ENCODE data around the gene ZFYVE28. TPM values are rescaled to one million over a fixed set of nuclear protein-coding genes. Genes with fewer than 3 reads are reported as not detected.

The ZFYVE28 gene
- polyA plus RNA-seq, 1 of the 3 experiments (the other 2 are of a cell fraction), result 3.2 TPM

DNA sequence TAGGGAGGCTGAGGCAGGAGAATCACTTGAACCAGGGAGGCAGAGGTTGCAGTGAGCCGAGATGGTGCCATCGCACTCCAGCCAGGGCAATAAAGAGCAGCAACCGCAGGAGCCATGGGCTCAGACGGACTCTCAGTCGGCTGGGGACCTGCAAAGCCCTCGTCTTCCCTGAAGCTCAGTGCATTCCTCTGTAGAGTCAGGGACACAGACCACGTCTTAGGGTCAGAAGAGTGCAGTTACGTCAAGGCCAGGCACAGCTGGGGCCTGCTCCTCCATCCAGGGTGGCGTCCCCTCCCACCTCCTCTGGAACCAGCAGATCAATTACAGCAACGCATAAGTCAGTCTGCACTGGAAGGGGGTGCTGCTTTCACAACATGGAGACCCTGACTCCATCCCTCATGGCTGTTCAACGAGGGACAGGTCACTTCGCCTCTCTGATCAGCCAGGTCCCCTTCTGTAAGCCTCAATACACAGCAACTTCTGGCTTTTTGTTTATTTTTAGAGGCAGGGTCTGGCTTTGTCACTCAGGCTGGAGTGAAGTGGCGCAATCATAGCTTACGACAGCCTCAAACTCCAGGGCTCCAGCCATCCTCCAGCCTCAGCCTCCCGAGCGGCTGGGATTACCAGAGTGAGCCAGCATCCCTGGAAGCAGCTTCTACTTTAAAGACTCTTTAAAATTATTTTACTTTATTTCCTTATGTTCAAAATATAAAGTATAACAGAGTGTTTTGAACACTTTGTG lies 76.4 kb downstream of the ZFYVE28 start:
- Histone ChIP-seq H3K9me2 (no peaks in the 10 kb centered on the region), H3K4me1 (ENCODE audit: control insufficient read depth in 1 of 2, insufficient read depth in 2 of 2, low read depth in 1 of 2, low read length in 1 of 2) (no peaks in the 10 kb centered on the region), H4K20me1 (ENCODE audit: insufficient read depth) (no peaks in the 10 kb centered on the region), H3K36me3 (replicated peaks in 1 of 2; ENCODE audit: control insufficient read depth in 1 of 2, insufficient read depth in 2 of 2, low read length in 1 of 2) (no peaks in the 10 kb centered on the region), H3K4me3 (ENCODE audit: low read depth in 2 of 2, low read length in 1 of 2) (no peak overlapping the region), H3K79me2 (ENCODE audit: insufficient read depth) (no peaks in the 10 kb centered on the region), H3K27me3 (ENCODE audit: insufficient read depth) (no peaks in the 10 kb centered on the region), H3K27ac (ENCODE audit: low read depth in 2 of 2, low read length in 1 of 2) (no peak overlapping the region), H3K4me2 (no peak overlapping the region), H3K9me3 (no peaks in the 10 kb centered on the region), H3K9ac (no peak overlapping the region), H2AFZ (ENCODE audit: low read depth) (no peak overlapping the region), H3F3A (replicated peaks; ENCODE audit: insufficient read depth) (no peaks in the 10 kb centered on the region)
- POLR2A ChIA-PET, result no interaction called here
- CTCF ChIA-PET, result interaction anchor here (1.0 kb wide), 1 partner anchor 18 kb away, joined by 3 read pairs; no protein-coding TSS in a partner anchor
- TF ChIP-seq EP300 (IDR thresholded peaks at IDR 0.05; ENCODE audit: borderline replicate concordance in 1 of 2, low read depth in 1 of 2, low read length in 1 of 2) (no peak), RFX5 (IDR thresholded peaks at IDR 0.05; ENCODE audit: low read length) (no peak), EZH2phosphoT487 (IDR thresholded peaks at IDR 0.05; ENCODE audit: borderline replicate concordance, low read depth) (no peak), CHD2 (IDR thresholded peaks at IDR 0.05; ENCODE audit: low read length, partially characterized antibody) (no peak), RAD21 (IDR thresholded peaks at IDR 0.05; ENCODE audit: low read length) (no peak), YY1 (IDR thresholded peaks at IDR 0.05; ENCODE audit: low read depth) (no peak), TAF1 (IDR thresholded peaks at IDR 0.05; ENCODE audit: borderline replicate concordance, low read depth, low read length) (no peak), ELF1 (IDR thresholded peaks at IDR 0.05) (no peak), NFIC (IDR thresholded peaks at IDR 0.05; ENCODE audit: borderline replicate concordance) (no peak), GABPA (IDR thresholded peaks at IDR 0.05; ENCODE audit: low read depth) (no peak), SIN3A (IDR thresholded peaks at IDR 0.05; ENCODE audit: borderline replicate concordance, low read depth, low read length) (no peak), RXRA (IDR thresholded peaks at IDR 0.05; ENCODE audit: borderline replicate concordance, low read depth) (no peak), FOXM1 (IDR thresholded peaks at IDR 0.05; ENCODE audit: low read depth) (no peak)
- TF ChIP-seq, protein P1, sequence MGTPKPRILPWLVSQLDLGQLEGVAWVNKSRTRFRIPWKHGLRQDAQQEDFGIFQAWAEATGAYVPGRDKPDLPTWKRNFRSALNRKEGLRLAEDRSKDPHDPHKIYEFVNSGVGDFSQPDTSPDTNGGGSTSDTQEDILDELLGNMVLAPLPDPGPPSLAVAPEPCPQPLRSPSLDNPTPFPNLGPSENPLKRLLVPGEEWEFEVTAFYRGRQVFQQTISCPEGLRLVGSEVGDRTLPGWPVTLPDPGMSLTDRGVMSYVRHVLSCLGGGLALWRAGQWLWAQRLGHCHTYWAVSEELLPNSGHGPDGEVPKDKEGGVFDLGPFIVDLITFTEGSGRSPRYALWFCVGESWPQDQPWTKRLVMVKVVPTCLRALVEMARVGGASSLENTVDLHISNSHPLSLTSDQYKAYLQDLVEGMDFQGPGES (IDR thresholded peaks at IDR 0.05; ENCODE audit: low read depth, low read length), result no peak
- TF ChIP-seq, protein P2, sequence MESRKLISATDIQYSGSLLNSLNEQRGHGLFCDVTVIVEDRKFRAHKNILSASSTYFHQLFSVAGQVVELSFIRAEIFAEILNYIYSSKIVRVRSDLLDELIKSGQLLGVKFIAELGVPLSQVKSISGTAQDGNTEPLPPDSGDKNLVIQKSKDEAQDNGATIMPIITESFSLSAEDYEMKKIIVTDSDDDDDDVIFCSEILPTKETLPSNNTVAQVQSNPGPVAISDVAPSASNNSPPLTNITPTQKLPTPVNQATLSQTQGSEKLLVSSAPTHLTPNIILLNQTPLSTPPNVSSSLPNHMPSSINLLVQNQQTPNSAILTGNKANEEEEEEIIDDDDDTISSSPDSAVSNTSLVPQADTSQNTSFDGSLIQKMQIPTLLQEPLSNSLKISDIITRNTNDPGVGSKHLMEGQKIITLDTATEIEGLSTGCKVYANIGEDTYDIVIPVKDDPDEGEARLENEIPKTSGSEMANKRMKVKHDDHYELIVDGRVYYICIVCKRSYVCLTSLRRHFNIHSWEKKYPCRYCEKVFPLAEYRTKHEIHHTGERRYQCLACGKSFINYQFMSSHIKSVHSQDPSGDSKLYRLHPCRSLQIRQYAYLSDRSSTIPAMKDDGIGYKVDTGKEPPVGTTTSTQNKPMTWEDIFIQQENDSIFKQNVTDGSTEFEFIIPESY (IDR thresholded peaks at IDR 0.05; ENCODE audit: borderline replicate concordance, low read depth), result no peak
- TF ChIP-seq, protein P3, sequence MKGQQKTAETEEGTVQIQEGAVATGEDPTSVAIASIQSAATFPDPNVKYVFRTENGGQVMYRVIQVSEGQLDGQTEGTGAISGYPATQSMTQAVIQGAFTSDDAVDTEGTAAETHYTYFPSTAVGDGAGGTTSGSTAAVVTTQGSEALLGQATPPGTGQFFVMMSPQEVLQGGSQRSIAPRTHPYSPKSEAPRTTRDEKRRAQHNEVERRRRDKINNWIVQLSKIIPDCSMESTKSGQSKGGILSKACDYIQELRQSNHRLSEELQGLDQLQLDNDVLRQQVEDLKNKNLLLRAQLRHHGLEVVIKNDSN (IDR thresholded peaks at IDR 0.05; ENCODE audit: borderline replicate concordance, low read depth), result no peak
- WGBS (ENCODE audit: low lambda C conversion rate), result 84% methylated on average over 12 of the region's 16 CpGs
- DNase-seq, result no peak

Data from SK-N-SH (cell line).